HEK293T (cell line): ENCODE measurements around the gene IL18BP.

Experiments used
- BHLHE40 ChIP-seq: fragments of 450-650 bp; IDR thresholded peaks from 2 replicates; pipeline ENCODE4 v1.6.1; 2016; ENCODE audit warnings: mild to moderate bottlenecking, moderate library complexity, borderline replicate concordance
- FOXA1 ChIP-seq: fragments of 450-650 bp; IDR thresholded peaks from 2 replicates; pipeline ENCODE4 v1.6.1; 2016; ENCODE audit warnings: mild to moderate bottlenecking
- FOXM1 ChIP-seq: fragments of 450-650 bp; IDR thresholded peaks from 2 replicates; pipeline ENCODE4 v1.6.1; 2017; ENCODE audit warnings: mild to moderate bottlenecking, borderline replicate concordance
- LEF1 ChIP-seq: fragments of 450-650 bp; IDR thresholded peaks from 2 replicates; pipeline ENCODE4 v1.6.1; 2017; ENCODE audit warnings: mild to moderate bottlenecking, borderline replicate concordance
- NFRKB ChIP-seq: fragments of 450-650 bp; IDR thresholded peaks from 2 replicates; pipeline ENCODE4 v1.6.1; 2016; ENCODE audit warnings: mild to moderate bottlenecking, moderate library complexity
- SP1 ChIP-seq: fragments of 450-650 bp; IDR thresholded peaks from 2 replicates; pipeline ENCODE4 v1.6.1; 2017

GRCh38 chr11:71955898-71956456 lies 42.7 kb upstream of the IL18BP start:
- TF ChIP-seq FOXM1 (no peak), SP1 (no peak), FOXA1 (no peak), NFRKB (no peak), BHLHE40 (no peak), LEF1 (no peak)
